ENCODE results near the gene EEA1. TPM values are rescaled to one million over a fixed set of nuclear protein-coding genes. Genes with fewer than 3 reads are reported as not detected.

The EEA1 gene
- total RNA-seq (10 to 100 TPM; 11.9 to 41.1 (median 33.3) TPM), polyA plus RNA-seq (10 to 100 TPM in 1 of 2 donors, 1 to 10 TPM in 1; 5.0 to 10.8 TPM)
- long read RNA-seq, donor 1, partial matches to known transcripts: 67 of 76 reads
- long read RNA-seq, donor 1, other reads (novel, unspliced or antisense): 9 of 76 reads
- long read RNA-seq, donor 2: 0 reads
- long read RNA-seq, donor 3, full-length matches to known transcripts: 7 of 14 reads
- long read RNA-seq, donor 3, partial matches to known transcripts: 6 of 14 reads
- long read RNA-seq, donor 3, other reads (novel, unspliced or antisense): 1 of 14 reads

GRCh38 chr12:92928962-92929915 lies at the start of gene EEA1:
Gene EEA1, minus strand, starts transcription at chr12:92929295. Its CDS starts 229 bp downstream, at chr12:92929066.
- peaks cover 5% of the 10 kb centered on the region for H3K4me1 ChIP-seq (ENCODE audit: insufficient read depth)
- H3K4me3 ChIP-seq: peak within 1 kb of the TSS; percentile 54
- WGBS, 3 donors: 0 to 1% (median 0%) methylated on average over 92 to 98 of the region's 98 CpGs
- intact Hi-C loops (cut with DNase I): no loop called here
- DNase-seq: peak; percentile 96 to 97 (median 97)
- H3K27ac ChIP-seq: peak within 1 kb of the TSS; percentile 97 to 99
- no peaks in the 10 kb centered on the region for H3K36me3 ChIP-seq
- H3K9me3 ChIP-seq: no peaks in the 10 kb centered on the region
- no peaks in the 10 kb centered on the region for H3K27me3 ChIP-seq
- TF ChIP-seq EP300 (IDR thresholded peaks at IDR 0.05) (no peak), CTCF (IDR thresholded peaks at IDR 0.05) (peak in 2 of 3 donors; percentile 28 to 38), POLR2A (IDR thresholded peaks at IDR 0.05) (peak; percentile 93)

DNA sequence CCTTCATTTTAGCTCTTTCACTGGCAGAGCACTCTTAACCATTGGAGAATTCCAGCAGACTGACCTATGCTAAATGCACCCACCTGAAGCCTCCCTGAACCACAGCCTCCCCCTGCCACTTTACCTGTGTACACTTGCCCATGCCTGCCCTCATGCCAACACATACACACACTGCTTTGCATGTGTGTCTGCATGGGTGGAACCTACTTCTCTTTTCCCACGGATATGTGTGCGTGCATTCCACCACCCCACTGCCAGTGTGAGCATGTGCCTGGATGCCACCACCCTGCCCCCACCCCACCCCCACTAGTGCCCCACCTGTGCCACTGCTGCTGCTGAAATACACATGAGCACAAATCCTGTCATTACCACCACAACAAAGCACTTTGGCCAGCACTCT lies 49.5 kb upstream of the EEA1 start:
- Histone ChIP-seq H3K4me1 (ENCODE audit: insufficient read depth) (no peaks in the 10 kb centered on the region), H3K9me3 (no peaks in the 10 kb centered on the region), H3K27me3 (no peaks in the 10 kb centered on the region), H3K27ac (no peak overlapping the region), H3K4me3 (no peak overlapping the region), H3K36me3 (no peaks in the 10 kb centered on the region)
- intact Hi-C loops (cut with DNase I): no loop called here
- no peak for DNase-seq
- WGBS, 3 donors: 91 to 98% (median 91%) methylated on average over 2 of the region's 2 CpGs
- TF ChIP-seq POLR2A (IDR thresholded peaks at IDR 0.05) (no peak), EP300 (IDR thresholded peaks at IDR 0.05) (no peak), CTCF (IDR thresholded peaks at IDR 0.05) (no peak)

GRCh38 chr12:92977326-92977725 lies 48.2 kb upstream of the EEA1 start:
- 82 to 90% (median 87%) methylated on average over 5 of the region's 5 CpGs for WGBS, 3 donors
- intact Hi-C loops (cut with DNase I): no loop called here
- TF ChIP-seq EP300 (IDR thresholded peaks at IDR 0.05): no peak
- TF ChIP-seq CTCF (IDR thresholded peaks at IDR 0.05): no peak
- no peak for TF ChIP-seq POLR2A (IDR thresholded peaks at IDR 0.05)
- Histone ChIP-seq H3K36me3 (no peaks in the 10 kb centered on the region), H3K27me3 (no peaks in the 10 kb centered on the region), H3K4me3 (no peak overlapping the region), H3K4me1 (ENCODE audit: insufficient read depth) (no peaks in the 10 kb centered on the region), H3K9me3 (no peaks in the 10 kb centered on the region), H3K27ac (no peak overlapping the region)
- no peak for DNase-seq

DNA sequence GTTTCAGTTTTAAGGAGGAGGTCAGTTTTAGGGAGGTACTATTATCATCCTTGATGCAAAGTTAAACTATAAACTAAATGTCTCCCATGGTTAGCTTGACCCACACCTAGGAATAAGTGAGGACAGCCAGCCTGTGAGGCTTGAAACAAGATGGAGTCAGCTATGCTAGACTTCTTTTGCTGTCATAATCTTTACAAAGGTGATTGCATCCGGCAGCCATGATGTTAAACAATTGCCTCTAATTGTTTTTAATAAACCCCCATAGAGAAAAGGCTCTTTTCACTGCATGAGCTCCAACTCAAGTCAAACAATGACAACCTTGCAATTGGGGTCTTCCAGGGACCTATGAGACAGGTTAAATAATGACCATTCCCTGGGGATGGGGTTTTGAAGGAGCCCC lies 45.7 kb upstream of the EEA1 start:
- Histone ChIP-seq H3K4me1 (ENCODE audit: insufficient read depth) (no peaks in the 10 kb centered on the region), H3K27me3 (no peaks in the 10 kb centered on the region), H3K36me3 (no peaks in the 10 kb centered on the region), H3K4me3 (no peak overlapping the region), H3K9me3 (no peaks in the 10 kb centered on the region), H3K27ac (no peak overlapping the region)
- WGBS, 3 donors: 94 to 98% (median 94%) methylated on average over 1 of the region's 1 CpG
- intact Hi-C loops (cut with DNase I): no loop called here
- DNase-seq: no peak
- TF ChIP-seq EP300 (IDR thresholded peaks at IDR 0.05) (no peak), POLR2A (IDR thresholded peaks at IDR 0.05) (no peak), CTCF (IDR thresholded peaks at IDR 0.05) (no peak)
